ENCODE data around the gene LGMN.

LGMN gene

DNA sequence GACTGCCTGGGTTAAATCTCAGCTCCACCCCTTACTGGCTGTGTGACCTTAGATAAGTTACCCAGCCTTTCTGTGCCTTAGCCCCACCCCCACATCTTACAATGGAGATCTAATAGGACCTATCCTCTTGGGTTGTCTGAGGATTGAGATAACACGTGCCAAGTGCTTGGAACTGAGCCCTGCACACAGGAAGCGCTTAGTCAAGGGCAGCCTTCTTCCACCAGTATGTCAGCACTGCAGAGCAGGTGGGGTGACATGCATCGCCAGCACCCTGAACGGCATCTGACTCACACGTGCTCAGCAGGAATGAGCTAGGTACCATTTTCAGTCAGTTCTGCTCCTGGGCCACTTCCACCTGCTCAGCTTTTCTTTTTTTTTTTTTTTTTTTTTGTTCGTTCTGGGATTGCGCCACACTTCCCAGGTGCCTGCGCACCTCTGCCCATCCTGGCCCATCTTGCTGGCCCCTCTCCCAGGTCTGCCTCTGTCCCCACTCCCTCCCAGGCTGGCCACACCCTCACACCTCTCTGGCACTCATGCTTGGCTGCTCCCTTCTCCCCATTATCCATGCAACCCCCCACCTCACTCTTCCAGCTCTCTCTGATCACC, 19.6 kb downstream of the LGMN start:
- ChIA-PET CTCF (no interaction called here), POLR2A (interaction anchor here (6.6 kb wide), 1 partner anchor 19 kb away, joined by 34 read pairs; the partner anchor contains the start of gene LGMN)
- no peak overlapping the region for H3K4me3 ChIP-seq (ENCODE audit: low read depth, low read length)
- peak; percentile 41 for TF ChIP-seq FEZF1 (tag by site-specific recombination; IDR thresholded peaks at IDR 0.05)
- TF ChIP-seq OSR2 (tag by site-specific recombination; IDR thresholded peaks at IDR 0.05) = no peak
- TF ChIP-seq ZNF600 (tag by site-specific recombination; IDR thresholded peaks at IDR 0.05) = peak; percentile 41; the same call in 1 of the 2 replicates
- no peak for TF ChIP-seq ZBTB11 (tag by site-specific recombination; conservative IDR thresholded peaks at IDR 0.05; ENCODE audit: low read depth)
- H3K4me1 ChIP-seq (ENCODE audit: control insufficient read depth, insufficient read depth, low read length) = no peaks in the 10 kb centered on the region
- H3K36me3 ChIP-seq (ENCODE audit: control insufficient read depth in 2 of 2, insufficient read depth in 1 of 2, low read length in 2 of 2) = peaks cover 9 to 19% of the 10 kb centered on the region in 2 experiments; a peak in 2 of 3 replicates
- H3K27ac ChIP-seq (ENCODE audit: extremely low read depth, low read depth, low read length) = no peak overlapping the region
- no peaks in the 10 kb centered on the region for H3K9me3 ChIP-seq (ENCODE audit: control insufficient read depth, insufficient read depth, low read depth, low read length)

- peaks cover 9 to 11% of the 10 kb centered on the region in 2 experiments; a peak in 1 of 3 replicates for H3K36me3 ChIP-seq (ENCODE audit: control insufficient read depth in 2 of 2, insufficient read depth in 1 of 2, low read length in 2 of 2)
- CTCF ChIA-PET = interaction anchor here (0.7 kb wide), 1 partner anchor 1099 kb away, joined by 3 read pairs; no protein-coding TSS in a partner anchor
- no peak overlapping the region for H3K27ac ChIP-seq (ENCODE audit: extremely low read depth, low read depth, low read length)
- H3K4me3 ChIP-seq (ENCODE audit: low read depth, low read length) = no peak overlapping the region
- TF ChIP-seq SP7 (tag by site-specific recombination; IDR thresholded peaks at IDR 0.05) (no peak), ZNF580 (tag by site-specific recombination; IDR thresholded peaks at IDR 0.05) (peak; percentile 61; the same call in 1 of the 2 replicates), ZNF629 (tag by site-specific recombination; IDR thresholded peaks at IDR 0.05) (no peak), ZNF473 (tag by site-specific recombination; IDR thresholded peaks at IDR 0.05) (no peak), ZNF701 (tag by site-specific recombination; IDR thresholded peaks at IDR 0.05) (no peak)
- TF ChIP-seq, protein P1, sequence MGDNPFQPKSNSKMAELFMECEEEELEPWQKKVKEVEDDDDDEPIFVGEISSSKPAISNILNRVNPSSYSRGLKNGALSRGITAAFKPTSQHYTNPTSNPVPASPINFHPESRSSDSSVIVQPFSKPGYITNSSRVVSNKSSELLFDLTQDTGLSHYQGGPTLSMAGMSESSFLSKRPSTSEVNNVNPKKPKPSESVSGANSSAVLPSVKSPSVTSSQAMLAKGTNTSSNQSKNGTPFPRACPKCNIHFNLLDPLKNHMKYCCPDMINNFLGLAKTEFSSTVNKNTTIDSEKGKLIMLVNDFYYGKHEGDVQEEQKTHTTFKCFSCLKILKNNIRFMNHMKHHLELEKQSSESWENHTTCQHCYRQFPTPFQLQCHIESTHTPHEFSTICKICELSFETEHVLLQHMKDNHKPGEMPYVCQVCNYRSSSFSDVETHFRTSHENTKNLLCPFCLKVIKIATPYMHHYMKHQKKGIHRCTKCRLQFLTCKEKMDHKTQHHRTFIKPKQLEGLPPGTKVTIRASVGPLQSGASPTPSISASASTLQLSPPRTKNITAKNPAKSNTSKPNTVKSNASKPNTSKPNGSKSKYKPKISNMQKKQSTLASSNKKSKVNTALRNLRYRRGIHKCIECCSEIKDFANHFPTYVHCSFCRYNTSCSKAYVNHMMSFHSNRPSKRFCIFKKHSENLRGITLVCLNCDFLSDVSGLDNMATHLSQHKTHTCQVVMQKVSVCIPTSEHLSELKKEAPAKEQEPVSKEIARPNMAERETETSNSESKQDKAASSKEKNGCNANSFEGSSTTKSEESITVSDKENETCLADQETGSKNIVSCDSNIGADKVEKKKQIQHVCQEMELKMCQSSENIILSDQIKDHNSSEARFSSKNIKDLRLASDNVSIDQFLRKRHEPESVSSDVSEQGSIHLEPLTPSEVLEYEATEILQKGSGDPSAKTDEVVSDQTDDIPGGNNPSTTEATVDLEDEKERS (tag by site-specific recombination; IDR thresholded peaks at IDR 0.05) = 0 out of 2 replicates have a peak, but pooled peaks have one; percentile 65
- no peaks in the 10 kb centered on the region for H3K4me1 ChIP-seq (ENCODE audit: control insufficient read depth, insufficient read depth, low read length)
- H3K9me3 ChIP-seq (ENCODE audit: control insufficient read depth, insufficient read depth, low read depth, low read length) = no peaks in the 10 kb centered on the region
- POLR2A ChIA-PET = interaction anchor here (0.6 to 6.6 kb wide), 2 partner anchors 21 to 41 kb away, joined by 4 to 34 read pairs; partner anchors contain the start of gene LGMN
Measured at GRCh38 chr14:92726933-92727262, 21.5 kb downstream of the LGMN start.

DNA sequence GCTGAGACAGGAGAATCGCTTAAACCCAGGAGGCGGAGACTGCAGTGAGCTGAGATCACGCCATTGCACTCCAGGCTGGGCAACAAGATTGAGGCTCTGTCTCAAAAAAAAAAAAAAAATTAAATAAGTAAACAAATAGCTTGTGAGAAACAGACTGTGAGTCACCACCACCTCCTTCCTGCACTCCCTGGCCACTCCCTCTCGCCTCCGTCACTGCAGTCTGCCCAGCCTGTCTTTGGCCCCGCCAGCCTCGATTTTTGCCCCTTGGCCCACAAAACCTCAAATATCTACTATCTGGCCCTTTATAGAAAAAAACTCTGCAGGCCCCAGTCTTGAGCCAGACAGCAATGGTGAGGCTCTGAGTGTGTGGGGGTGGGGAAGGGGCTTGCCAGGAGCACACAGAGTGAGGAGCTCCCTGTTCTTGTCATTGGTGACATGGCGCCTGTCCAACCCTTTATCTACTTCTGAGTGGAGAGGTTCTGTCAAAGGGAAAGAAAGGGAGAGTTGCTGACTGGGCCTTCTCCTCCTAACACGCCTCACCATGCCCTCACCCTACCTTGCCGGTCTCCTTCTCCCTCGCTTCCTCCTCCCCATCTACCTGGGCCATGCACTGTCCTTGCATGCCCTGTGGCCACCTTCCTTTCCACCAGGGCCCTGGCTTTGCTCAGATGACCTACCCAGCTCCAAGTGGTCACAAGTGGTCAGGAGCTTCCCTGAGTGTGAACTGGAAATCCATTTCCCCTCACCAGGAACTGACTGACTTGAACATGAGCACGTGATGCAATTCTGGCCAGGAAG, 22.1 kb downstream of the LGMN start:
- POLR2A ChIA-PET = interaction anchor here (0.6 to 6.6 kb wide), 3 partner anchors 11 to 41 kb away, joined by 4 to 34 read pairs (median 5); partner anchors contain the start of gene LGMN
- TF ChIP-seq PATZ1 (tag by site-specific recombination; IDR thresholded peaks at IDR 0.05) = 0 out of 2 replicates have a peak, but pooled peaks have one; percentile 11
- TF ChIP-seq ZNF140 (tag by site-specific recombination; IDR thresholded peaks at IDR 0.05) = no peak
- TF ChIP-seq ZNF394 (tag by site-specific recombination; IDR thresholded peaks at IDR 0.05; ENCODE audit: borderline replicate concordance) = no peak
- no peak for TF ChIP-seq ZNF658 (tag by site-specific recombination; IDR thresholded peaks at IDR 0.05)
- TF ChIP-seq ZNF629 (tag by site-specific recombination; IDR thresholded peaks at IDR 0.05) = peak; percentile 56; the same call in 1 of the 2 replicates
- peak; percentile 56 for TF ChIP-seq WT1 (tag by site-specific recombination; IDR thresholded peaks at IDR 0.05)
- TF ChIP-seq, protein P2, sequence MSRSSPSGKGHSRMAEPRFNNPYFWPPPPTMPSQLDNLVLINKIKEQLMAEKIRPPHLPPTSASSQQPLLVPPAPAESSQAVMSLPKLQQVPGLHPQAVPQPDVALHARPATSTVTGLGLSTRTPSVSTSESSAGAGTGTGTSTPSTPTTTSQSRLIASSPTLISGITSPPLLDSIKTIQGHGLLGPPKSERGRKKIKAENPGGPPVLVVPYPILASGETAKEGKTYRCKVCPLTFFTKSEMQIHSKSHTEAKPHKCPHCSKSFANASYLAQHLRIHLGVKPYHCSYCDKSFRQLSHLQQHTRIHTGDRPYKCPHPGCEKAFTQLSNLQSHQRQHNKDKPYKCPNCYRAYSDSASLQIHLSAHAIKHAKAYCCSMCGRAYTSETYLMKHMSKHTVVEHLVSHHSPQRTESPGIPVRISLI (tag by site-specific recombination; IDR thresholded peaks at IDR 0.05) = peak; percentile 31; the same call in 1 of the 2 replicates
- TF ChIP-seq HOXA7 (CRISPR knock-in tag; IDR thresholded peaks at IDR 0.05; ENCODE audit: borderline replicate concordance) = no peak
- TF ChIP-seq ZNF600 (tag by site-specific recombination; IDR thresholded peaks at IDR 0.05) = 0 out of 2 replicates have a peak, but pooled peaks have one; percentile 37
- no peak for TF ChIP-seq ZBTB17 (tag by site-specific recombination; IDR thresholded peaks at IDR 0.05)

More for the DNA sequence above, 22.1 kb downstream of the LGMN start:
- no peaks in the 10 kb centered on the region for H3K9me3 ChIP-seq (ENCODE audit: control insufficient read depth, insufficient read depth, low read depth, low read length)
- CTCF ChIA-PET = interaction anchor here (0.6 to 2.1 kb wide), 4 partner anchors 12 to 1404 kb away, joined by 3 to 12 read pairs (median 3); no protein-coding TSS in a partner anchor
- no peaks in the 10 kb centered on the region for H3K4me1 ChIP-seq (ENCODE audit: control insufficient read depth, insufficient read depth, low read length)
- no peak overlapping the region for H3K4me3 ChIP-seq (ENCODE audit: low read depth, low read length)
- peaks cover 6 to 7% of the 10 kb centered on the region in 2 experiments; a peak in 1 of 3 replicates for H3K36me3 ChIP-seq (ENCODE audit: control insufficient read depth in 2 of 2, insufficient read depth in 1 of 2, low read length in 2 of 2)
- H3K27ac ChIP-seq (ENCODE audit: extremely low read depth, low read depth, low read length) = no peak overlapping the region

Measured in HEK293 (cell line).